H1 (cell line): Measurements from ENCODE around the gene TMEM54. TPM values are rescaled to one million over a fixed set of nuclear protein-coding genes. Genes with fewer than 3 reads are reported as not detected.

Source experiments
- CTCF ChIA-PET: fragments of 300-600 bp; sonication (Branson Sonifier 250); formaldehyde crosslinking; loops from one replicate; lab custom pipeline; 2021; ENCODE audit not compliant: partially characterized antibody; lab: Charles Lee
- POLR2A ChIA-PET: fragments of 300-600 bp; sonication (Branson Sonifier 250); formaldehyde crosslinking; loops from one replicate; lab custom pipeline; 2021; ENCODE audit warnings: inconsistent platforms; ENCODE audit not compliant: partially characterized antibody; lab: Charles Lee
- DNase-seq, 2 experiments: peaks; one replicate each; pipeline versions ENCODE4 v3.0.0 to v3.0.0-alpha.2; 2010 to 2022; ENCODE audit warnings: low spot score in 2 of 2, low read depth in 1 of 2, mixed read lengths in 1 of 2
- FAIRE-seq: peaks from 2 replicates; lab custom pipeline; 2011; peaks lifted over from hg19 to GRCh38; lab: Jason Lieb, UNC
- H2AFZ ChIP-seq: 2 replicates; pipeline ENCODE4 v1.8.1; 2012; ENCODE audit warnings: low read length, inconsistent platforms
- H2AK5ac ChIP-seq: 2 replicates; pipeline ENCODE4 v1.6.1; 2013; ENCODE audit warnings: low read depth, low read length
- H2BK120ac ChIP-seq: replicated peaks from 2 replicates; pipeline ENCODE3; 2013; ENCODE audit warnings: low read depth, low read length, inconsistent platforms
- H2BK12ac ChIP-seq: 2 replicates; pipeline ENCODE4 v1.6.1; 2013; ENCODE audit warnings: low read depth, low read length
- H2BK15ac ChIP-seq: 2 replicates; pipeline ENCODE4 v1.6.1; 2013; ENCODE audit warnings: low read length
- H2BK20ac ChIP-seq: 2 replicates; pipeline ENCODE4 v1.6.1; 2013; ENCODE audit warnings: low read length
- H2BK5ac ChIP-seq: 2 replicates; pipeline ENCODE4 v1.6.1; 2013; ENCODE audit warnings: low read depth, low read length
- H3K14ac ChIP-seq: 2 replicates; pipeline ENCODE4 v1.6.1; 2013; ENCODE audit warnings: inconsistent platforms; ENCODE audit not compliant: insufficient read length
- H3K18ac ChIP-seq: 2 replicates; pipeline ENCODE4 v1.6.1; 2013; ENCODE audit warnings: low read length; ENCODE audit errors: extremely low read depth
- H3K23ac ChIP-seq: 2 replicates; pipeline ENCODE4 v1.6.1; 2013; ENCODE audit warnings: inconsistent platforms; ENCODE audit not compliant: insufficient read length
- H3K23me2 ChIP-seq: 2 replicates; pipeline ENCODE4 v1.6.1; 2013; ENCODE audit warnings: low read depth, low read length
- H3K27ac ChIP-seq: 2 replicates; pipeline ENCODE4 v1.6.1; 2011; ENCODE audit warnings: low read depth, low read length, inconsistent platforms
- H3K27me3 ChIP-seq, 4 experiments: replicated peaks in 1 of 4; 1 replicate in 1 of 4; 2 replicates in 3 of 4; pipeline versions ENCODE4 v1.6.1 to v1.8.1; 2011 to 2013; ENCODE audit warnings: low read length in 3 of 4, mild to moderate bottlenecking in 3 of 4, inconsistent platforms in 2 of 4, mixed read lengths in 2 of 4, moderate library complexity in 1 of 4; ENCODE audit not compliant: control insufficient read depth in 3 of 4, insufficient read depth in 3 of 4; ENCODE audit errors: extremely low read depth in 1 of 4
- H3K36me3 ChIP-seq, 4 experiments: 2 replicates each; pipeline versions ENCODE4 v1.6.1 to v1.8.1; 2011 to 2013; ENCODE audit warnings: mild to moderate bottlenecking in 4 of 4, low read length in 3 of 4, moderate library complexity in 2 of 4, control low read depth in 1 of 4, inconsistent platforms in 1 of 4; ENCODE audit not compliant: insufficient read depth in 4 of 4, control insufficient read depth in 2 of 4
- H3K4ac ChIP-seq: replicated peaks from 2 replicates; pipeline ENCODE3; 2013; ENCODE audit warnings: low read length, low read depth, mixed read lengths, inconsistent platforms; ENCODE audit not compliant: insufficient read length
- H3K4me1 ChIP-seq, 4 experiments: replicated peaks in 1 of 4; 1 replicate in 1 of 4; 2 replicates in 3 of 4; pipeline versions ENCODE4 v1.6.1 to v1.8.1; 2011 to 2013; ENCODE audit warnings: low read length in 3 of 4, inconsistent platforms in 2 of 4, mixed read lengths in 1 of 4; ENCODE audit not compliant: insufficient read depth in 4 of 4, control insufficient read depth in 3 of 4
- H3K4me2 ChIP-seq, 2 experiments: 2 replicates each; pipeline versions ENCODE4 v1.6.1 to v1.8.1; 2011 to 2013; ENCODE audit warnings: low read depth in 2 of 2, low read length in 2 of 2, control low read depth in 1 of 2, inconsistent platforms in 1 of 2, mild to moderate bottlenecking in 1 of 2; ENCODE audit not compliant: insufficient read depth in 1 of 2
- H3K4me3 ChIP-seq, 4 experiments: fragments of 200-600, 300-600 bp in 1 of 4; sonication (generic), shearing (Covaris generic), sonication (Bioruptor Twin) in 1 of 4; 2 replicates each; pipeline versions ENCODE4 v1.5.1 to v1.8.1; 2011 to 2016; ENCODE audit warnings: low read length in 4 of 4, low read depth in 3 of 4, control low read depth in 2 of 4, inconsistent platforms in 2 of 4, mild to moderate bottlenecking in 2 of 4, mixed read lengths in 1 of 4, moderate library complexity in 1 of 4; ENCODE audit not compliant: insufficient read depth in 2 of 4; ENCODE audit errors: extremely low read depth in 1 of 4
- H3K56ac ChIP-seq: replicated peaks from 2 replicates; pipeline ENCODE3; 2013; ENCODE audit warnings: low read depth, mild to moderate bottlenecking, mixed read lengths, low read length, inconsistent platforms; ENCODE audit not compliant: insufficient read length
- H3K79me1 ChIP-seq: 2 replicates; pipeline ENCODE4 v1.6.1; 2013; ENCODE audit warnings: low read depth, low read length, control low read depth
- H3K79me2 ChIP-seq, 2 experiments: 2 replicates each; pipeline versions ENCODE4 v1.6.1 to v1.8.1; 2012 to 2013; ENCODE audit warnings: low read length in 2 of 2, mild to moderate bottlenecking in 2 of 2, inconsistent platforms in 1 of 2; ENCODE audit not compliant: insufficient read depth in 2 of 2, control insufficient read depth in 1 of 2
- H3K9ac ChIP-seq, 4 experiments: replicated peaks in 1 of 4; 1 replicate in 1 of 4; 2 replicates in 3 of 4; pipeline versions ENCODE4 v1.6.1 to v1.8.1; 2011 to 2013; ENCODE audit warnings: low read depth in 3 of 4, low read length in 3 of 4, control low read depth in 2 of 4, mild to moderate bottlenecking in 2 of 4, moderate library complexity in 2 of 4, inconsistent platforms in 1 of 4; ENCODE audit errors: extremely low read depth in 1 of 4
- H3K9me3 ChIP-seq, 2 experiments: 2 replicates each; pipeline versions ENCODE4 v1.6.1 to v1.8.1; 2012 to 2013; ENCODE audit warnings: mild to moderate bottlenecking in 2 of 2, moderate library complexity in 2 of 2, control low read depth in 1 of 2, inconsistent platforms in 1 of 2, low read depth in 1 of 2, low read length in 1 of 2, mixed read lengths in 1 of 2; ENCODE audit not compliant: insufficient read depth in 2 of 2
- H4K20me1 ChIP-seq, 2 experiments: replicated peaks in 1 of 2; 2 replicates each; pipeline versions ENCODE3 to v1.8.1; 2011 to 2013; ENCODE audit warnings: inconsistent platforms in 2 of 2, low read length in 2 of 2, mild to moderate bottlenecking in 1 of 2; ENCODE audit not compliant: insufficient read depth in 2 of 2, control insufficient read depth in 1 of 2
- H4K5ac ChIP-seq: 2 replicates; pipeline ENCODE4 v1.6.1; 2013; ENCODE audit warnings: low read length, low read depth, mixed read lengths, inconsistent platforms; ENCODE audit not compliant: insufficient read length
- H4K8ac ChIP-seq: 2 replicates; pipeline ENCODE4 v1.8.0; 2013; ENCODE audit warnings: mild to moderate bottlenecking, moderate library complexity, low read length, inconsistent platforms; ENCODE audit not compliant: insufficient read depth; ENCODE audit errors: extremely low read depth
- H4K91ac ChIP-seq: replicated peaks from 2 replicates; pipeline ENCODE3; 2013; ENCODE audit warnings: low read length, mixed read lengths, inconsistent platforms; ENCODE audit not compliant: insufficient read length
- ASH2L ChIP-seq: fragments of 200-600, 300-600 bp; sonication (generic); IDR thresholded peaks from one replicate; pipeline ENCODE4 v1.7.1; 2017; ENCODE audit warnings: low read length
- WGBS, 2 experiments: shearing (Covaris generic) in 1 of 2; methylation state at CpG; one replicate each; pipeline versions ENCODE4 v1.1.6 to v1.1.7; 2013 to 2015; ENCODE audit warnings: low lambda C conversion rate in 2 of 2, mixed read lengths in 2 of 2, inconsistent platforms in 1 of 2, low coverage in 1 of 2, missing lambda C conversion rate in 1 of 2; ENCODE audit not compliant: insufficient replicate concordance in 2 of 2, insufficient coverage in 1 of 2, insufficient read length in 1 of 2; ENCODE audit errors: extremely low coverage in 1 of 2, missing lambda C conversion rate in 1 of 2; 5-methylcytosine and 5-hydroxymethylcytosine counted together
- polyA plus RNA-seq, 7 experiments: library from polyadenylated mRNA; depleted of rRNA in 3 of 7; stranded (reverse) in 5 of 7; unstranded in 2 of 7; fragments of >200 nt in 5 of 7; fragments of 200-250 nt in 2 of 7; gene quantifications; 1 replicate in 5 of 7; 2 replicates in 1 of 7; 4 replicates in 1 of 7; pipeline versions ENCODE4 v1.2.1 to v1.2.3, GENCODE V29; 2011 to 2013; ENCODE audit warnings: missing spikeins in 2 of 7, mixed read lengths in 2 of 7
- total RNA-seq: library from RNA; stranded (reverse); fragmentation: NEBNext Ultra II Directional; extraction: Animal tissue kit (Norgen Biotek cat#: 25700); gene quantifications from 2 replicates; pipeline ENCODE4 v1.2.1, GENCODE V29; 2021

TMEM54 gene
- total and polyA plus RNA-seq, 2 of the 8 experiments (the other 6 are each of a cell fraction or from before 2014, with no cell fraction given) = 9.5 to 58.7 TPM

DNA sequence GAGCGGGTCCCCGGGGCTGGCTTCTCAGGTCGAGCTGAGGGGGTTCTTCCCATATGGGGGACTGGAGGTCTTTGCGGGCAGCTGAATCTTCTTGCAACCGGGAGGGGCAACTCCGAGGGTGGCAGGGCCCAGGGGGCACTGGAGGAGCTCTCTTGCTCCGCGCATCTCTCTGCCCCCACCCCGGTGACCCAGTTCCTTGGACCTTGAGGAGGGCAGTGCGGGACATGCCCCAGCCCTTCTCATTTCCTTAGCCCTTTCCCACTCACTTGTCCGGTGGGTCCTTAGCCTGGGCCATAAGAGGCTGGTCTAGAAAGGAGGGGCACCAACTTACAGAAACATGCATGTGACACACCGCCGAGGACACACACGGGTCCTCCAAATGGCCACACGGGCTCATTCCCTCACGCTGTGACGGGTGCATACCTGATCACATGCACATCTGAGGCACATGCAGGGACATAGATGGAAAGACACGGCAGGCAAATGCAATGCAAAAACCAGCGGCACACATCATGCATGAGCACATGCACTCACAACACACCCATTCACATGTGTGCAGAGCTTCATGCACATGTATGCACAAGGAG lies 14.3 kb downstream of the TMEM54 start:
- no peak for FAIRE-seq
- no peak overlapping the region for H2AFZ ChIP-seq
- peaks cover 5 to 48% (median 24%) of the 10 kb centered on the region in 4 experiments; a peak in 6 of 7 replicates for H3K27me3 ChIP-seq
- H4K5ac ChIP-seq = no peak overlapping the region
- WGBS, 2 experiments = 74% methylated on average over 13 of the region's 19 CpGs; no CpG with 5 or more reads in 1 of the 2 experiments
- no peak for TF ChIP-seq ASH2L
- TF ChIP-seq, all 59 proteins: peak for 0
- no peak overlapping the region for H3K27ac ChIP-seq
- H3K23me2 ChIP-seq = peaks cover 5% of the 10 kb centered on the region; the same call in 1 of the 2 replicates
- H3K4me3 ChIP-seq = no peak overlapping the region
- peaks cover 0 to 18% of the 10 kb centered on the region in 2 experiments for H4K20me1 ChIP-seq
- CTCF ChIA-PET = interaction anchor here (0.7 to 19.0 kb wide), 15 partner anchors 6 to 552 kb away, joined by 3 to 382 read pairs (median 4); partner anchors contain the start of genes AZIN2, FNDC5, HPCA and TMEM54
- H3K9ac ChIP-seq = no peak overlapping the region
- no peak for DNase-seq
- H2BK15ac ChIP-seq = no peak overlapping the region; the same call in 1 of the 2 replicates
- no peaks in the 10 kb centered on the region for H3K79me1 ChIP-seq
- POLR2A ChIA-PET = interaction anchor here (0.7 to 1.8 kb wide), 2 partner anchors 69 to 78 kb away, joined by 3 to 4 read pairs; partner anchors contain the start of genes RNF19B, S100PBP and YARS1
- no peak overlapping the region for H2BK120ac ChIP-seq
- H3K14ac ChIP-seq = no peak overlapping the region
- H3K56ac ChIP-seq = no peak overlapping the region
- H2BK5ac ChIP-seq = no peak overlapping the region
- H2BK12ac ChIP-seq = no peak overlapping the region; the same call in 1 of the 2 replicates
- H3K4ac ChIP-seq = no peak overlapping the region
- H3K9me3 ChIP-seq = no peaks in the 10 kb centered on the region
- H3K36me3 ChIP-seq = no peaks in the 10 kb centered on the region
- no peak overlapping the region for H3K18ac ChIP-seq
- H2AK5ac ChIP-seq = no peak overlapping the region
- no peak overlapping the region for H3K23ac ChIP-seq
- no peaks in the 10 kb centered on the region for H3K79me2 ChIP-seq
- peaks cover 0 to 11% (median 4%) of the 10 kb centered on the region in 4 experiments; a peak in 4 of 7 replicates for H3K4me1 ChIP-seq
- H2BK20ac ChIP-seq = no peak overlapping the region
- no peak overlapping the region for H4K91ac ChIP-seq
- no peak overlapping the region for H4K8ac ChIP-seq
- H3K4me2 ChIP-seq = no peak overlapping the region
